Hematopoietic multipotent progenitor cell treated with erythropoietin and hydrocortisone succinate and interleukin-3 and kit ligand, for 4 days (in vitro differentiated cells): ENCODE data around the gene GADD45A.
"Not testable (repeated sequence)": the region's sequence is repeated elsewhere in the genome, so short reads cannot be mapped to it uniquely, and the experiment has no call there.

Experiments used
- DNase-seq: peaks from one replicate; pipeline ENCODE4 v3.0.0-alpha.2; 2015

Gene GADD45A

DNA sequence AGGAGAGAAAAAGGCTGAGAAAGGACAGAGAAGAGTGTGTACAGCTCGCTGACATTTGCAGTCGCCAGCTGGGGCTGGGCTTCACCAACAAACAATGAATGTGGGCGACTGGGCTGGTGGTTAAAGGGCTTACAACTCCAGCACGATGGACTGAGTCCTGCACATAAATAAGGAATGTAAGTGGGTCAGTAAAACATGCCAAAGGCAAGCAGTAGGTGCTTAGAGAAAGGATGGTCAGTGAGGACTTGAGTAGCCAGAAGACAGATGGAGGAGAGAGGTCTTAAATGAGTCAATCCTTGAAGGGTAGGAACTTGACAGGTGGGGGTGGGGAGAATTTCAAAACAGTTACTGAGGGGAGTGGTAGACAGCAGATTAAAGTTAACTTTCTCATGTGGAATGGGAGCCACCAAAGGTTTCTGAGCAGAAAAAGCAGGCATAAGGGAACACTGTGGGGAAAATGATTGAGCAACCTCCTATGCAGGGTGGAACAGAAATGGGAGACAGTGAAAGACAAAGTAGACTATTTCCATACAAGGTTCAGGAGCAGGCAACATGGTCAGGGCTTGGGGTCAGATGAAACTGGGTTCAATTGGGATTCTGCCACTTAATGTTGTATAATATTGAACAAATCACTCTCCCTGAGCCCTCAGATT, 37.4 kb downstream of the GADD45A start:
- no peak for DNase-seq

DNA sequence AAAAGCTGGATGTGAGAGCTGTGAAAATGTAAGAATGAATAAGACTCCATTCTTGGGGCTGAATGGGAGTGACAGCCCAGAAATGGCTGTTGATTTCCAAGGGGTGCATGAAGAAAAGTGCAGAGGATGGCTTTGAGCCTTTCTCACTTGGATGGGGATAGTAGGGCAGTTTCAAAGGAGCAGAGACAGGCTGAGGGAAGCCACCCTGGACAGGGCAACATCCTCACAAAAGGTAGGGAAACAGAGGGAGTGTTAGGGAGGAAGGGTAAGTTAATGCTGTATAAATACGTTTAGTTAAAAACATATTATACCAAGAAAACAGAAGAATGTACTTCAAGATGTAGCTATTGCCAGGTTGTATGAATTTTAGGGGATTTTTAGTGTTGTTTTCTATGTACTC, 38.1 kb downstream of the GADD45A start:
- no peak for DNase-seq

DNA sequence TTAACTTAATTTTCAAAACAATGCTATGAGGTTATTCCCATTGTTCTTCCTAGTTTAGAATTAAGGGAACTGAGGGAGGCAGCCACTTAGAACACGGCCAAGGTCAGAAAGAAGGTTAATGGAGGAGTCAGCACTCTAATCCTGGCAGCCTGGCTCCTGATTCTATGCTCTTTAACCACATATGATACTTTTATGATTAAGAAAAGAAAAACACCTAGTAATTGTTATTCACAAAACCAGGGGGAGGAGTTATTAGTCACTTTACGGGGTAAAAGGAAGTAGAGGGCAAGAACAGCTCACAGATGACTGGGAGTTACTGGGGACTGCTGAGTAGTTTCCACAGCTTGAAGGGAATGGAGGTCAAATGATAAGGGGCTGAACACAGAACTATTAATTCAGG, 38.6 kb downstream of the GADD45A start:
- DNase-seq, result peak; percentile 78

DNA sequence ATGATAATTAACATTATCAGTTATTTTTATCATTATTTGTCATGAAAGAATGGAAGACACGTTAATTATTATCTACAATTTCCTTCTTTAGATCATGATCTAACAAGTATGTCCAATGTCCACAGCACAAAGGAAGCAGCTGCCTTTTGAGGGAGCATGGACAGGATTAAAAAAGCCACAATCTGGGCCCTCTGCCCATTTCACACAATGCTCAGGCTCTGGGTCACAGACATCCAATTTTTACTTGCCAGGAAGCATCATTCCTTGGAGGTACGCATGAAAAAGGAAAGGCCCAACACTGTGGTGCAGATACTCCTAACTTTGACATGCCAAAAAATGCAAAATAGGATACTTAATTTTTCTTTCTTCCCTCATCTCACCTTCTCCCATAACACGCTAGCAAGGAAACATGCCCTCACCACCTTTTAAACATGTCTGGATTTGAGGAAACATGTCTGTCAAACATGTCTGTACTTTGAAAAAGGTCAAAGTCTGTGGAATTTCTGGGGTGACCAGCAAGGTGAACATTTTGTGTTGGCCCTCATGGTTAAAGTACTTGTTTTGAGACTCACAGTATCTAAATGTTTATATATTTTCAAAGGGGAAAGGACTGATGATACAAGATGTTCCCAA, 40.0 kb downstream of the GADD45A start:
- DNase-seq, result peak; percentile 73

DNA sequence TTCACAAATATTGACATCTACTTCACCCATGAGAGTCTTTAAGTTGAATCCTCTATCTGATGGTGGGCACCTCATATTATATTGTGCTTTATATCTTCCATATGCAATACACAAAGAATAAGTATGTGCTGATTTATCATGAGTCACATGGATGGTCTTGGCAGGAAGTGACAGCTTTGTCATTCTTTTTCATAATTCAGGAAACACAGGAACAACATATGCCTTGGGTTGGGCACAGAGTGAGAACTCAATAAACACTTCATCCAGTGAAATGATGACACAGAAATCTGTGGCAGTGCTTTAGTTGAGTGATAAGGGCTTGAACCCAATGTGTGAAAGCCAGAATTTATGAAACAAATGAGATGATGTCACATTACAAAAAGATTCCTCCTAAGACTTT, 41.2 kb downstream of the GADD45A start:
- DNase-seq, result no peak

DNA sequence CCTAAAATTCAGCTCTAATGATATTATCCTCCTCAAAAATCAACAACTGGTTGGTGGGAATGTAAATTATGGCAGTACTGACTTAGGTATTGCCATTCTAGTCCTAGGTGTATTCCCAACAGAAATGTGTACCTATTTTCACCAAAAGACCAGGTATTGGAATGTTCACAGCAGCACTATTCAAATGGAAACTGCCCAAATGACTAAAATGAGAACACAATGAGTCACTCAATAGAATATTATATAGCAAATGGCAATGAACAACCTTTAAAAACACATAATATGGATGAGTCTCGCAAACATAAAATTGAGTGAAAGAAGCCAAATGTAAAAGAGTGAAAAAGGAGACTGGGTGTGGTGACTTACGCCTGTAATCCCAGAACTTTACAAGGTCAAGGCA, 44.9 kb downstream of the GADD45A start:
- DNase-seq, result no peak

DNA sequence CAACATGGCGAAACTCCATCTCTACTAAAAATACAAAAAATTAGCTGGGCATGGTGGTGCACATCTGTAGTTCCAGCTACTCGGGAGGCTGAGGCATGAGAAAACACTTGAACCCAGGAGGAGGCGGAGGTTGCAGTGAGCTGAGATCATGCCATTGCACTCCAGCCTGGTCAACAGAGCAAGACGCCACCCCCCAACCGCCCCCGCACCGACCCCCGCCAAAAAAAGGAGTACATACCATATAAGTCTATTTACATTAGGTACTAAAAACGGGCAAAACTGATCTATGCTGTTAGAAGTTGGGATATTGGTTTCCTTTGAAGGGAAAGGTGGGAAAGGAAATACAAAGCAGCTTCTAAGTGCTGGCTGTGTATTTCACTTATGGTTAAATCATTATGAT, 45.3 kb downstream of the GADD45A start:
- DNase-seq, result not testable (repeated sequence)

DNA sequence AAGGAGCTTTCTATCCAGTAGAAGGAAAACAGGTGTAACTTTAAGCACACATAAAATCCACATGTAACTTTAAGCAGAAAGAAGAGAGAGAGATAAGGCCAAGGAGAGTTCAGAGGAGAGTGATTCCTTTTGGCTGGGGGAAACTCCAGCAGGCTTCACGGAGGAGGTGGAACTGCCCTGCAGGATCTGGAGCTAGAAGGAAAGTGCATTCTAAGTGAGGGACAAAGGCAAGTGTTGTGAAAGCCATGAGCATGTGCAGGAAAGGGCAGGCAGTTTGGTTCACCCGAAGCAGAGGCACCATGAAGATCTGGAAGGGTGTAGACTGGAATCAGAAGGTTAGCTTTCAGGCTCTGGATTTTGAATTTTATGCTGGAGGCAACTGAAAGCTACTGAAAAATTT, 46.3 kb downstream of the GADD45A start:
- DNase-seq, result no peak

DNA sequence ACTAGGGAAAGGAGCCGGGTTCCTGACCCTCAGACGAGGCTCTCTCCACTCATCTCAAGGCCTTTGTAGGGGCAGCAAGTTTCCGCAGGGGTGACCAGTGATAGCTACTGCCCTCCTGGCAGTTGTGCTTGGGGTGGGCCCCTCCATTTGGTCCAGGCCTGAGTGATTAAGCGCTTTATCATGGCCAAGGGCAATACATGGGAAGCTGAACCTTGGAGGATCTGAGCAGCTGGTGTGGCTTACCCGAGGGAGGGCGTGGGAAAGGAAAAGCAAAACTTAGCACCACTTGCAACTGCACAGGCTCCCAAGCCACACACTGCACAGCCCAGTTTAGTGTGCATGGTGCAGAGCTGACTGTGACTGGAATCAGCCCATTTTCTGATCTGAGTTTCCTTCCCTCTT, 47.8 kb downstream of the GADD45A start:
- peak; percentile 85 for DNase-seq

DNA sequence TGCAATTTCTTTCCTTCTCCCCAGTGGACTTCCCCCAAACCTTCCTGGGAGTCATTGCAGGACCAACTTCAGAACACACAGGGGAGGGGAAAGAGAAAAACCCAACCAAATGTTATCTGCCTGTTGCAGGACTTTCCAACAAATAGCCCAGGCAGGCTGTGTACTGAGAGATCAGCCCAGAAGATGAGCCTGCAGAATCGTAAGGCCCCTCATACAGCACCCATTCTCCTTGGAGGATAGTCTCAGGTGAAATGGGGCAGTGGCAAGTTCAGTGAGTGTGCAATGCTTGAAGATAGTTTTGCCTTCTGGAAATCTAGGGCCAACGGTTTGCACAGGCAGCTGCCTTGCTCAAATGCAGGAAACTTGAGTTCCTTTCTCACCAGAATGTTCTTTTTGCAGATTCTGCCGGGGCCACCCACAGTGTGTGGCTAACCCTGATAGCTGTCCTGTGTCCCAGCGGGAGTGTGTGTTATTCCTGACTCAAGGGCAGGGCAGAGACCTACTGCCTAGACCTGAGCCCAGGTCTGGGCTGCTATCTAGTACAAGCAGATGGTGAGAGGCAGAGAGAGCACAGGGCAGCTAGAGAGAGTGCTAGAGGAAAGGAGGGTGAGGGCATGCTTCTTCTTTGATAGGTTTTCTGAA, 48.8 kb downstream of the GADD45A start:
- DNase-seq, result peak; percentile 96

DNA sequence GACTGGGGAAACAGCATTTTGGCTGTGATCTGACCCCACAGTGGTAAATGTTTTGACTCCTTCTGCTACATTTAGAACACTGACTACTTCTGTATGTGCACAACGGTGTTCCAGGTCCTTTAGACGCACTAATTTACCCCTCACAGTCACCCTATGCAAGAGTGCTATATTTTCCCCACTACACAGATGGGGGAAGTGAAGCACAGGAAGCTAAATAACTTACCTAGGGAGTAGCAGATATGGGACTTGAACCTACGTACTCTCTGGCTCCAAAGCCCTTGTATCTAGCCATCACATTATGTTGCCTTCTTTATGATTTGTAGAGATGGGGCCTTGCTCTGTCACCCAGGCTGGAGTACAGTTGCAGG, 49.3 kb downstream of the GADD45A start:
- DNase-seq, result no peak

DNA sequence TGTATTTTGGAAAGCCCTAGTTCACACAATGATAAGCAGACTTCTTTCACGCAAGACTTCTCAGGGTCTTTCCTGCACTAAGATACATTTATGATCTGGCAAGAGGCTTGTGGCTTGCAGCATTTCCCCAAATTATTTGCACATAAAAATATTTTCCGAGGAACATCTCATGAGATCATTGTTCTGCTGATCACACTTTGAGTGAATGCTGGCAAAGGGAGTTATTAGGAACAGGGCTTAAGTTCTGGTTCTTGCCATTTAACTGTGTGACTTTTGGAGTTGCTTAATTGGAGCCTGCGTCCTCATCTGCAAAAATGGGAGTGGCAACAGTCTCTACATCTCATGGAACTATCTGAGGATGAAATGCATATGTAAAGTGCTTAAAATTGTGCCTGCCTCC, 50.2 kb downstream of the GADD45A start:
- peak; percentile 41 for DNase-seq

DNA sequence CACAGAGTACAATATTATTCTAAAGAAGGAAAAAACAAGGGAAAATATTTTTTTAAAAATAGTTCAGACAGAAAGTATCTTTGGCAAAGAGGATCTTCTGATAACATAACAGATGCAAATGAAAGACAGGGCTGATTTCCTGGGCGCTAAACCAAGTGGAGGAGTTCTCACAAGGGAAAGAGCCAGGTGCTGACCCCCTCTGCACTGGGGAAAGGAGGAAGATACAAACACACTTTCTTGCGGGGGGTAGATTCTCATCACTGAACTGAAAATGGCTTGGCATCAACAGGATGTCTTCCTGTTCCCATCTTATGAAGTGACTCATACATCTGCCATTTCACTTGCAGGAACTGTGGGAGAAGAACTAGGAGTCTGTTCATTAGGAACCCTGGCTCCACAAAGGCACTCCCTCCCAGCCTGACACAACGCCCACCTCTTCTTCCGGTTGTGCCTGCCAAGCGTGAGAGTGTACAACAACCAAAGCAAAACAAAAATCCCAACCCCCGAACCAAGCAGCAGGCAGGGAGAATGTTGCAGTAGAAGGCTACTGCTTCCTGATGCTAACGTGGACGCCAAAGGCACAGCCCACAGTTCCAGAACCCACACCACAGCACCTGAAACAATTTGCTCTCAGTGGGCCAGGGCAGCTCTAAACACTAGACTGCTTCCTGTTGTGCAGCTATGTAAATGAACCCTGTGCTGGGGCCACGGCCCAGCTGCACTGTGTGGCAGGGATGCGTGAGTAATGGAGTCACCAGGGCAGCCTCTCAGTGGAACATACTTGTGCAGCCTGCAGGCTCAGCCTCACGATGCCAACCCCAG, 51.0 kb downstream of the GADD45A start:
- peak; percentile 69 for DNase-seq

DNA sequence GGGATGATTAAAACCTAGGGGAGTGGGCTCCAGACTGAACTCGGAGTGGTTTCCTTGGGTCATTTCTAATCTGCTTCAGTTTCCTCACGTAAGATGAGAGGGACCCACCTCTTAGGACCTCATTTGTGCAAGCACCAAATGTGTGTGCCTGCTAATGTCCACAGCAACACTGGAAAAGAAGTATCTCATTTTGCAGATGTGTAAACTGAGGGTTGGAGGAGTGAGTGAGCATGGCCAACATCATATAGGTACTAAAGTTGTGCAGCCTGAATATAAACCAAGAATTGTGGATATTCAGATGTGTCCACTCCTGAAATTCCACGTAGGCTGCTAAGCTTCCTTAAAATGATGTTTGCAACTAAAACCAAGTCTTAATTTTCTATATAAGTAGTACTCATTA, 51.7 kb downstream of the GADD45A start:
- no peak for DNase-seq

DNA sequence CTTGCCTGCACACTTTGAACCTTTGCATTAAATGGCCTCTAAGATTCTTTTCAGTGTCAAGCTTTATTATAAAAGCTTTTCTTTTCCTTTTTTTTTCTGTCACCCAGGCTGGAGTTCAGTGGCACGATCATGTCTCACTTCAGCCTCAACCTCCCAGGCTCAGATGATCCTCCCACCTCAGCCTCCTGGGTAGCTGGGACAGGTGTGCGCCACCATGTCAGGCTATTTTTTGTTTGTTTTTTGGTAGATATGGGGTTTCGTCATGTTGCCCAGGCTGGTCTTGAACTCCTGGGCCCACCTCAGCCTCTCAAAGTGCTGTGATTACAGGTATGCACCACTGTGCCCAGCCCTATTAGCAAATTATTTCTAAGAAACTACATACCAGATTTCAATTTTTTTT, 52.9 kb downstream of the GADD45A start:
- no peak for DNase-seq
